Psoas muscle (tissue), 8 donors: ENCODE results near the gene LYRM2. TPM values are rescaled to one million over a fixed set of nuclear protein-coding genes. Genes with fewer than 3 reads are reported as not detected.

Experiments used
- ATAC-seq, 4 donors: fragments of 200-7000 bp; cut with Tn5 transposase; one replicate each; pipeline ENCODE4 v1.9.1; 2020; ENCODE audit warnings: moderate library complexity in 3 of 4, mild to moderate bottlenecking in 2 of 4
- DNase-seq, 2 donors: peaks; one replicate each; pipeline ENCODE4 v3.0.0-alpha.2; 2020
- H3K27ac ChIP-seq: fragments of 200-600 bp; one replicate; pipeline ENCODE4 v1.8.0; 2022
- H3K27me3 ChIP-seq, 3 donors: fragments of 200-600 bp in 1 of 3; one replicate each; pipeline versions ENCODE4 v1.6.1 to v1.8.0; 2013 to 2022; ENCODE audit warnings: low read length in 2 of 3, mild to moderate bottlenecking in 2 of 3, moderate library complexity in 1 of 3; ENCODE audit not compliant: insufficient read depth in 3 of 3
- H3K36me3 ChIP-seq, 2 donors: fragments of 200-600 bp in 1 of 2; one replicate each; pipeline versions ENCODE4 v1.6.1 to v1.8.0; 2013 to 2022; ENCODE audit warnings: low read depth in 1 of 2, mild to moderate bottlenecking in 1 of 2, moderate library complexity in 1 of 2; ENCODE audit not compliant: insufficient read depth in 1 of 2
- H3K4me1 ChIP-seq: fragments of 200-600 bp; one replicate; pipeline ENCODE4 v1.8.0; 2022
- H3K4me3 ChIP-seq: fragments of 200-600 bp; one replicate; pipeline ENCODE4 v1.8.0; 2022; ENCODE audit warnings: mild to moderate bottlenecking
- H3K9me3 ChIP-seq: fragments of 200-600 bp; one replicate; pipeline ENCODE4 v1.8.0; 2022
- CTCF ChIP-seq: fragments of 200-600 bp; IDR thresholded peaks from one replicate; pipeline ENCODE4 v1.8.0; 2022; ENCODE audit warnings: antibody characterized with exemption
- WGBS, 3 donors: extraction: QIAGEN DNeasy Blood & Tissue Kit; methylation state at CpG; one replicate each; pipeline versions ENCODE4 v1.1.6 to v1.1.7; 2013; 5-methylcytosine and 5-hydroxymethylcytosine counted together
- intact Hi-C, 2 donors: fragments of 100-400 bp; cut with DNase I; formaldehyde crosslinking; loops; one replicate each; pipeline versions ENCODE4 v1.11.0 to v1.14.2; 2022
- polyA plus RNA-seq, 3 donors: library from polyadenylated mRNA; stranded (reverse); fragments of 200-250 nt; gene quantifications; one replicate each; pipeline ENCODE4 v1.2.3, GENCODE V29; 2013
- total RNA-seq, 4 donors: library from RNA; stranded (reverse); fragmentation: NEBNext Ultra II Directional in 2 of 4; extraction: Animal tissue kit (Norgen Biotek cat#: 25700) in 2 of 4; gene quantifications; one replicate each; pipeline versions ENCODE4 v1.2.1 to v1.2.4, GENCODE V29; 2021 to 2023
- donor health status: healthy with polysubstance abuse.
- donor health status: DM: no; HTN: no; CAD: no; lungs with moderate emphysema.
- donor health status: Bipolar disorder and iron deficiency.
- donor health status: healthy.
- donor health status: DM: yes; HTN: yes; CAD: no.
- donor health status: DM: no; HTN: no; CAD: no.
- donor health status: DM: no; HTN: no; CAD: no.
- donor health status: DM: yes; HTN: yes; CAD: no.

LYRM2 gene
- total and polyA plus RNA-seq, 7 donors: 22.1 to 71.1 (median 37.0) TPM

GRCh38 chr6:89681983-89682564 lies 43.5 kb upstream of the LYRM2 start:
- DNase-seq (no peak), ATAC-seq (no peak)
- H3K27ac ChIP-seq: no peak overlapping the region
- peaks cover 3% of the 10 kb centered on the region for H3K4me1 ChIP-seq
- WGBS, 3 donors: 89 to 95% (median 89%) methylated on average over 10 of the region's 10 CpGs
- intact Hi-C loops: no loop called here
- H3K36me3 ChIP-seq: peaks cover 27 to 99% of the 10 kb centered on the region in 2 donors
- TF ChIP-seq CTCF: no peak
- H3K27me3 ChIP-seq: no peaks in the 10 kb centered on the region
- no peak overlapping the region for H3K4me3 ChIP-seq
- no peaks in the 10 kb centered on the region for H3K9me3 ChIP-seq

GRCh38 chr6:89680551-89680950 lies 42.0 kb upstream of the LYRM2 start:
- Histone ChIP-seq H3K9me3 (no peaks in the 10 kb centered on the region), H3K27ac (peak overlapping the region; percentile 60), H3K4me1 (peaks cover 15% of the 10 kb centered on the region), H3K4me3 (no peak overlapping the region), H3K27me3 (no peaks in the 10 kb centered on the region), H3K36me3 (peaks cover 17 to 99% of the 10 kb centered on the region in 2 donors)
- intact Hi-C loops: no loop called here
- DNase-seq (no peak), ATAC-seq (peak; percentile 45 to 70 (median 62))
- no peak for TF ChIP-seq CTCF
- 50 to 63% (median 62%) methylated on average over 7 of the region's 7 CpGs for WGBS, 3 donors

- peak overlapping the region; percentile 60 for H3K27ac ChIP-seq
- H3K27me3 ChIP-seq: no peaks in the 10 kb centered on the region
- no peaks in the 10 kb centered on the region for H3K9me3 ChIP-seq
- TF ChIP-seq CTCF: no peak
- peak in 2 of 4 donors; percentile 25 to 26 for ATAC-seq
- H3K36me3 ChIP-seq: peaks cover 20 to 99% of the 10 kb centered on the region in 2 donors
- intact Hi-C loops: no loop called here
- no peak for DNase-seq
- H3K4me3 ChIP-seq: no peak overlapping the region
- WGBS, 3 donors: 61 to 76% (median 70%) methylated on average over 2 of the region's 2 CpGs
- H3K4me1 ChIP-seq: peaks cover 19% of the 10 kb centered on the region
These were observed 41.6 kb upstream of the LYRM2 start for GRCh38 chr6:89680150-89680549.

- WGBS, 3 donors: 72 to 80% (median 73%) methylated on average over 6 of the region's 6 CpGs
- DNase-seq (no peak), ATAC-seq (no peak)
- Histone ChIP-seq H3K27me3 (no peaks in the 10 kb centered on the region), H3K27ac (peak overlapping the region; percentile 60), H3K9me3 (no peaks in the 10 kb centered on the region), H3K4me3 (no peak overlapping the region), H3K4me1 (peaks cover 22% of the 10 kb centered on the region), H3K36me3 (peaks cover 18 to 99% of the 10 kb centered on the region in 2 donors)
- intact Hi-C loops: loop anchor here in 1 of 2 donors (5.0 kb wide), 1 partner anchor 247 kb away; the partner anchor contains the start of gene ANKRD6
- no peak for TF ChIP-seq CTCF
These were observed 40.9 kb upstream of the LYRM2 start for GRCh38 chr6:89679215-89680120.
